RCC 7860 (cell line): ENCODE measurements around the gene LRRC30.

Experiments
- DNase-seq: peaks from one replicate; pipeline ENCODE4 v3.0.0-alpha.2; 2015; ENCODE audit warnings: low spot score
- FAIRE-seq: peaks from 2 replicates; lab custom pipeline; 2012; peaks lifted over from hg19 to GRCh38; lab: Jason Lieb, UNC

LRRC30 gene

GRCh38 chr18:7236933-7237332, 6.0 kb downstream of the LRRC30 start:
- no peak for DNase-seq
- FAIRE-seq, result no peak

DNA sequence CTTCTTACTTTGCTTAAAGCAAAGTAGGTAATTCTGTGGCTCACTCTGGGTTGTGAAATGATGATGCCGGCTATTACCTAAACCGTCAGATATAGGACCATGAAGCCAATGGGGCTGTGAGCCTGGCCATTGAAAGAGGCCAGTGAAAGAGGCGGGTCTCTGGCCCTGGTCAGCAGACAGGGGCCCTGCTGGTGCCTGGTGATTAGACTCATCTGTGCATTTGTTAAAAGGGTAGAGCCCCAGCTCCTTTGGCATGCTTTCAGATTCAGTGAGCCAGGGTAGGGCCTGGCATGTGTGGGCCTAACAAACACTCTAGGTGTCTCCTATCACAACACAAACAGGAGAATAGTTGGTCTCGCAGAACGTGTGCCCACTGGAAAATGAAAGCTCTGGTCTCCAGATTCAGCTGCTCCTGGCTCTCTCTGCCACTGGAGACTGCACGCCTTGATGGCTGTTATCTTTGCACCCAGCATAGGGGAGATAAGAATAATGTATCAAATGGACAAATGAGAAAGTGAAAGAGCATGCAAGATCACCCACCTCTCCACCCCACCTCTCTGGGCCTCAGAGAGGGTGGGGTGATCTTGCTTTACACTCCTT, 6.9 kb downstream of the LRRC30 start:
- DNase-seq (no peak), FAIRE-seq (no peak)

- FAIRE-seq (no peak), DNase-seq (no peak)
These were observed 12.0 kb downstream of the LRRC30 start for GRCh38 chr18:7242926-7243325.

- FAIRE-seq (no peak), DNase-seq (no peak)
These were observed 18.0 kb downstream of the LRRC30 start for GRCh38 chr18:7248877-7249276.

DNA sequence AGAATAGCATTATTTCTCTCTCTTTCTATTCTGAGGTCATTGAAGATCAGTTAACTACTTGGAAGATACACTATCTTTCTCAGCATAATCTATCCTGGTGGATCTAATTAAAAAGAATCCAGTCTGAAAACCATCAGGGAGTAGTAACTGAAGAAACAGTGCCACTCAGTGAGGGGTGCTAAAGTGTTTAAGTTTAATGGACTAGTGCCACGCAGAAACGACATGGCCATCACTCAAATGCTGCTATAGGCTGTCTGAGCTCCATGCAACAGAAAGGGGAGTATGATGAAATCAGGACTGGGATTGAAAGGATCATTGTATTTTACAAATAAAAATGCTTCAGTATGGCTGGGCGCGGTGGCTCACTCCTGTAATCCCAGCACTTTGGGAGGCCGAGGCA, 23.3 kb downstream of the LRRC30 start:
- FAIRE-seq (no peak), DNase-seq (no peak)

DNA sequence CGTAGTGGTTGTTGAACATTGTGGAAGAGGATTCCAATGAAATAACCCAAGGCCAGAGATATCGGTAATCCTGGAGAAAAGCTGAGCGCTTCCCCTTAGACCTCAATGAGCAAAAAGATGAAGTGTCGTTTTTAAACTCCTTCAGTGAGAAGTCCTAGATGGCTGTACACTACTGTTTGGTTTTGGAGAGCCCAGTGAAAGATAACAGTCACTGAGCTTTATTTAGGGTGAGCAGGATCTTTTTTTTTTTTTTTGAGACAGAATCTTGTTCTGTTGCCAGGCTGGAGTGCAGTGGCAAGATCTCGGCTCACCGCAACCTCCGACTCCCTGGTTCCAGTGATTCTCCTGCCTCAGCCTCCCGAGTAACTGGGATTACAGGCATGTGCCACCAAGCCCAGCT, 24.2 kb downstream of the LRRC30 start:
- DNase-seq (no peak), FAIRE-seq (no peak)

DNA sequence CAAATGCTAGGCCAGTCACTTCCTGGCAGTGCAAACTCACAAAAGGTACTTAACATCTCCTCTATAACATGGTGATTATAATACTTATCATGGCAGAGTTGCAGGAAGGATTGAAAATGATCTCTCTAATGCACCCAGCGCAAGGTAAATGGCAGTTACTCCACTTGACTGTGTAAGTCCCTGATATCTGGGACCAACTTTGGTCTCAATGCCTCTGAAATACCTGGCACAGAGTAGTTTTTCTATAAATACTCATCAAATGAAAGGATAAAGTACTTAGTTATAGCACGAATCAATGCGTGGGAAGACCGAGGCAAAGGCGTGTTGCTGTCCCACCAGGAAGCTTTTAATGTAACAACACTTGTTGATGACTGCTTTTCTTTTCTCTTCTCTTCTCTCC, 24.8 kb downstream of the LRRC30 start:
- FAIRE-seq, result no peak
- DNase-seq, result no peak

DNA sequence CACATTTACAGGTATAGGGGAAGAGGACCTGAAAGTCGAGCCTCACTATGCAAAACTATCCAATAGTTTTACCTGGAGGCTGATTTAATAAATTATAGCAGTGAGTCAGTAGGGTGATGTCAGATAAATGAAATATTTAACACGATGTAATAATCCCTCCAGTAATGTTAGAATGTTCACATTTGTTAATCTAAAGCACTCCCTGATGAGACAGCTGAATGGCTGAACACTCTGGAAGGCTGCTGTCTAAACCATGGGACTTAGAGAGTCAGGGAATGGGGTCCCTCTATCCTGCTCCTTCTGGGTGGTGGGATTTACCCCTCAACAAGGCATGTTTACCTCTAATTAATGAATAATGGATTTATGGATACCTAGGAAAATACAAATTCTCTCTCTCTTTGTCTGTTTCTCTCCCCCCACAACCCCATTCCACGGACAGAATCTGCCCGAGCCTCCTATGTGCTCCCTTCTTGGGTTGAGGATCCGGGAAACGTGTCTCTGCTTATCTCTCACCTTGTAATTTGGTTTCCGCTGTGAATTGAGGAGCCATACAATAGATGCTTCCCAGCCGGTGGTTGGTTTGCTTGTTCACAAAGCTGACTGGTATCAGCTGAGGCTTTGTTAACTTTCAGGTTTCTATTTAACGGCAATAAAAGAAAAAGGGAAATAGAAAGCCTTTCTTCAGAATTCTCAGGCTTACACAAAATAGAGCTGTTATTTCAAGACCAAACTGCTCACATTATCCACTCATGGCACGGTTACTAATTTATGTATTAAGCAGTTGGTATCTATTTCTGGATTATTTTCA, 25.9 kb downstream of the LRRC30 start:
- no peak for DNase-seq
- FAIRE-seq, result no peak

DNA sequence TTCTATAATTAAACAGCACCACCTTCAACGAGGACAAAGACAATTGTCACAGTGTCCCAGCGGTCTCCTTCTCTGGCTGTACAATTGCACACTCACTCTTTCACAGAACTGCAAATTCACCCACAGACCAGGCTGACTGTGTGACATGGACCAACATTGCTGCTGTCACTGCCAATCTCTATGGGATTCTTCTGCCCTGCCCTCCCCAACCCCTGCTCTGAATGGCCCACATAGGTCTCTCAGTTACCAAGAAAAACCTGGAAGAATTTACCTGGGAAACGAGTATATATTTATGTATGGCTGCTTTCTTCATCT, 26.5 kb downstream of the LRRC30 start:
- DNase-seq (no peak), FAIRE-seq (no peak)

- no peak for DNase-seq
- FAIRE-seq, result no peak
These were observed 28.6 kb downstream of the LRRC30 start for GRCh38 chr18:7259475-7259874.

DNA sequence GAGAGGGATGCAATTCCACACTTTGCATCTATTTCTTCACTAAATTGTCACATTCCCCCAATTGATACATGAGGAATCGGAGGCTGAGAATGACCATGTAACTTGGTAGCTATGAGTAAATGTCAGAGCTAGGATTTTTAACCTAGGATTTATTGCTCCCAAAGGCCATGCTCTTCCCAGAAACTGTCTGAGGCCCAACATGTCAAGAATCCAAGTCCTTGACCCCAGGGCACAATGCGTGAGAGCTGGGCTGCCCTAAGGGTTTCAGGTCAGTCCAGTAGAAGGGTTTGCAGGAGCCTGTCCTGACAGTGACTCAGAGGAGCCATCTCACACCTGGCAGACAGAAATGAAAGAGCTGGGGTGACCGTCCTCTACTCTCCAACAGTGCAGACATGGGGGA, 30.3 kb downstream of the LRRC30 start:
- DNase-seq, result no peak
- no peak for FAIRE-seq

- no peak for FAIRE-seq
- no peak for DNase-seq
These were observed 37.1 kb downstream of the LRRC30 start for GRCh38 chr18:7267973-7268372.

- FAIRE-seq (no peak), DNase-seq (no peak)
These were observed 39.1 kb downstream of the LRRC30 start for GRCh38 chr18:7269942-7270341.

GRCh38 chr18:7272311-7273049, 41.6 kb downstream of the LRRC30 start:
- DNase-seq, result peak; percentile 14

DNA sequence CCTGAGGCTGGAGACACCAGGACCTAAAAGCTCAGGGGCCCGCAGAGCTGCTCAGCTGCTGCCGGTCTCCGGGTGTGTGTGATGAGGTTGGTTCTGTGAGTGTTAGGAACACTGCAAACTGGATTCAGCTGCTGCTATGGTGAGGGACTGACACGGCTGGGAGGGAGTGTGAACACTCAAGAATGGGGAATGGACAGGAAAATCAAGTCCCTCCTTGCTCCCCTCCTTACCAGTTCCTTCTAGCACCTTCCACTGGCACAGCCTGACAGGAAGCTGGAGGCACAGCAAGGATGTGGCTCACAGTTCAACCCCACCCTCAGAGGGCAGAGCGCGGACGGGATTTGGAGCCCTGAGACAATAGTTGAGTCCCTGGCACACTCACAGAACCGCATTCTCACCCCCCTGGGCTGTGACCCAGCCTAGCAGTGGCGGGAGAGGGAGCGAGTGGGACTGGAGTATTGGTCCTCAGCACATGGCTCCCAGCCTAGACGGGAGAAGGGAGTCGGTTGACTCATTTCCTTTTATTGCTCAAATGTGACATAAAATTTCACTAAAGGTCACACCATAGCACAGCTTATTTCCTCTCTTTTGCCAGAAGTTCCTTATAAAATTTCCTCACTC, 42.5 kb downstream of the LRRC30 start:
- peak; percentile 18 for FAIRE-seq
- peak; percentile 51 for DNase-seq

More at GRCh38 chr18:7272311-7273049, 41.6 kb downstream of the LRRC30 start:
- FAIRE-seq, result no peak

DNA sequence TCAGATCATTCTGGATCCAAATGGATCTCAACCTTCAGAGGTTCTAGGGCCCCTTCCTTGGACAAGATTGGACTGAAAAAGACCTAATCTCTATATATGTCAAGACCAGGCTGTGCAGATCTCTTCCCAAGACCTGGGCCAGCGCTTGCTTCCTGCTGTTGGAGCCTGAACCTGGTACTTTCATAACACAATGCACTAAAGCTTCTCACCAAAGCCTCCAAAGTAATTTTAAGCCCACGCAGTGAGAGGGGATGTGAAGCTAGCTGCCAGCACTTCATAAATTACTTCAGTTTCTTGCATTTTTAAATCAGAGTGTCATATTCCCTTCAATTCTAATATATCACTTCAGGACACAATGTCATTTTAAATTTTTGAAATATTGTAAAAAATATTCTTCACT, 50.7 kb downstream of the LRRC30 start:
- DNase-seq (no peak), FAIRE-seq (no peak)
